Endothelial cell of umbilical vein (primary cell): ENCODE measurements around the gene MT3. TPM values are rescaled to one million over a fixed set of nuclear protein-coding genes. Genes with fewer than 3 reads are reported as not detected.
A peak's percentile ranks its signal among the peaks of the same experiment; 100 is the strongest.

Experiments
- BruUV-seq: library from RNA; stranded (reverse); fragments of 400-500 nt; replicated peaks from 2 replicates; lab custom pipeline; 2021; lab: Mats Ljungman, UMichigan
- CTCF ChIA-PET: fragments of 300-600, 350-600 bp; sonication (Branson Sonifier 250); formaldehyde crosslinking; loops from one replicate; lab custom pipeline; 2021; ENCODE audit warnings: antibody characterized with exemption, inconsistent platforms; lab: Charles Lee
- POLR2A ChIA-PET: fragments of 300-600, 350-600 bp; sonication (Branson Sonifier 250); formaldehyde crosslinking; loops from one replicate; lab custom pipeline; 2021; ENCODE audit warnings: antibody characterized with exemption, inconsistent platforms; lab: Charles Lee
- DNase-seq: peaks from one replicate; pipeline ENCODE4 v3.0.0-alpha.2; 2011; ENCODE audit warnings: low read depth, low spot score
- FAIRE-seq: peaks from 2 replicates; lab custom pipeline; 2011; peaks lifted over from hg19 to GRCh38; lab: Jason Lieb, UNC
- H2AFZ ChIP-seq: 2 replicates; pipeline ENCODE4 v1.6.0; 2012; ENCODE audit warnings: low read depth, low read length, control low read depth, inconsistent platforms
- H3K27ac ChIP-seq: 2 replicates; pipeline ENCODE4 v1.5.1; 2011; ENCODE audit warnings: low read depth, mild to moderate bottlenecking, control low read depth, low read length, moderate library complexity; ENCODE audit not compliant: insufficient read depth
- H3K27me3 ChIP-seq, 2 experiments: 2 replicates each; pipeline versions ENCODE4 v1.6.0 to v1.6.1; 2011; ENCODE audit warnings: low read length in 2 of 2, mixed read lengths in 1 of 2; ENCODE audit not compliant: control insufficient read depth in 2 of 2, insufficient read depth in 2 of 2
- H3K36me3 ChIP-seq, 2 experiments: 2 replicates in 1 of 2; 3 replicates in 1 of 2; pipeline ENCODE4 v1.5.1; 2011; ENCODE audit warnings: low read length in 2 of 2, mild to moderate bottlenecking in 1 of 2, moderate library complexity in 1 of 2; ENCODE audit not compliant: control insufficient read depth in 2 of 2, insufficient read depth in 2 of 2; ENCODE audit errors: extremely low read depth in 1 of 2
- H3K4me1 ChIP-seq: 3 replicates; pipeline ENCODE4 v1.5.1; 2011; ENCODE audit warnings: mild to moderate bottlenecking, low read length; ENCODE audit not compliant: control insufficient read depth, insufficient read depth; ENCODE audit errors: extremely low read depth
- H3K4me2 ChIP-seq: 2 replicates; pipeline ENCODE4 v1.6.1; 2011; ENCODE audit warnings: low read length, control low read depth, mixed read lengths; ENCODE audit not compliant: insufficient read depth
- H3K4me3 ChIP-seq, 3 experiments: fragments of 200-600 bp in 1 of 3; sonication (generic), shearing (Covaris generic) in 1 of 3; replicated peaks in 1 of 3; 2 replicates each; pipeline ENCODE4 v1.5.1; 2011 to 2016; ENCODE audit warnings: control low read depth in 3 of 3, low read length in 3 of 3, mild to moderate bottlenecking in 2 of 3, inconsistent platforms in 1 of 3, low read depth in 1 of 3, moderate library complexity in 1 of 3; ENCODE audit not compliant: insufficient read depth in 1 of 3
- H3K79me2 ChIP-seq: 2 replicates; pipeline ENCODE4 v1.6.0; 2012; ENCODE audit warnings: low read length, inconsistent platforms; ENCODE audit not compliant: control insufficient read depth, insufficient read depth
- H3K9ac ChIP-seq: replicated peaks from 2 replicates; pipeline ENCODE3; 2011; ENCODE audit warnings: low read length, control low read depth; ENCODE audit not compliant: insufficient read depth; ENCODE audit errors: extremely low read depth
- H3K9me1 ChIP-seq: replicated peaks from 3 replicates; pipeline ENCODE4 v1.6.0; 2011; ENCODE audit warnings: mild to moderate bottlenecking, low read length; ENCODE audit not compliant: control insufficient read depth, insufficient read depth; ENCODE audit errors: extremely low read depth
- H3K9me3 ChIP-seq: replicated peaks from 2 replicates; pipeline ENCODE4 v1.5.1; 2012; ENCODE audit warnings: low read length, inconsistent platforms; ENCODE audit not compliant: control insufficient read depth, insufficient read depth
- H4K20me1 ChIP-seq: replicated peaks from 2 replicates; pipeline ENCODE3; 2011; ENCODE audit warnings: mild to moderate bottlenecking, low read length; ENCODE audit not compliant: control insufficient read depth, insufficient read depth; ENCODE audit errors: extremely low read depth
- EZH2 ChIP-seq: IDR thresholded peaks from 2 replicates; pipeline ENCODE4 v1.6.1; 2012; ENCODE audit warnings: borderline replicate concordance, low read depth, mild to moderate bottlenecking, moderate library complexity, low read length, inconsistent platforms; ENCODE audit not compliant: severe bottlenecking
- GATA2 ChIP-seq: IDR thresholded peaks from 2 replicates; pipeline ENCODE4 v1.7.0; 2011; ENCODE audit warnings: low read depth, mild to moderate bottlenecking, moderate library complexity, mixed read lengths, low read length; ENCODE audit not compliant: insufficient read length, insufficient read depth
- JUN ChIP-seq: IDR thresholded peaks from 2 replicates; pipeline ENCODE4 v1.6.1; 2011; ENCODE audit warnings: borderline replicate concordance, low read depth; ENCODE audit not compliant: insufficient read length, insufficient read depth
- MAX ChIP-seq: IDR thresholded peaks from 2 replicates; pipeline ENCODE4 v1.6.1; 2011; ENCODE audit not compliant: insufficient read depth, insufficient read length
- MYC ChIP-seq: IDR thresholded peaks from one replicate; pipeline ENCODE4 v1.6.1; 2011; ENCODE audit warnings: mild to moderate bottlenecking, low read depth, low read length
- POLR2A ChIP-seq: IDR thresholded peaks from 2 replicates; pipeline ENCODE4 v1.6.1; 2012; ENCODE audit warnings: low read depth, mild to moderate bottlenecking, control low read depth, low read length
- POLR2AphosphoS5 ChIP-seq: IDR thresholded peaks from 2 replicates; pipeline ENCODE4 v1.6.1; 2012; ENCODE audit warnings: low read depth, mild to moderate bottlenecking, control low read depth, low read length, moderate library complexity; ENCODE audit not compliant: insufficient read depth
- dilution Hi-C: fragments of 300-500 bp; cut with MboI; formaldehyde crosslinking; loops from one replicate; pipeline ENCODE4 v1.15.0; 2019; ENCODE audit warnings: low sequenced_read_pairs; ENCODE audit not compliant: extremely low pct_ligation_motif_present
- intact Hi-C: fragments of 100-400 bp; cut with micrococcal nuclease; formaldehyde crosslinking; loops from one replicate; pipeline ENCODE4 v1.10.0; 2022
- polyA plus RNA-seq, 4 experiments: library from polyadenylated mRNA; depleted of rRNA in 3 of 4; stranded (reverse) in 3 of 4; unstranded in 1 of 4; fragments of >200 nt; gene quantifications; 2 replicates each; pipeline versions ENCODE4 v1.2.1 to v1.2.3, GENCODE V29; 2011 to 2012; ENCODE audit warnings: missing spikeins in 1 of 4
- total RNA-seq: library from RNA; stranded (reverse); gene quantifications from 2 replicates; pipeline ENCODE4 v1.2.3, GENCODE V29; 2021
- TF ChIP-seq, protein P1 (sequence below), 2 donors: IDR thresholded peaks; 1 replicate in 1 of 2; 2 replicates in 1 of 2; pipeline ENCODE4 v1.5.1; 2011; ENCODE audit warnings: low read length in 2 of 2, mild to moderate bottlenecking in 2 of 2, moderate library complexity in 2 of 2, control low read depth in 1 of 2, inconsistent platforms in 1 of 2, low read depth in 1 of 2; ENCODE audit not compliant: insufficient read depth in 1 of 2; ENCODE audit errors: extremely low read depth in 1 of 2

The MT3 gene
- total and polyA plus RNA-seq, 2 donors (not counting 3 experiments of a cell fraction or from before 2014, with no cell fraction given) = not detected

DNA sequence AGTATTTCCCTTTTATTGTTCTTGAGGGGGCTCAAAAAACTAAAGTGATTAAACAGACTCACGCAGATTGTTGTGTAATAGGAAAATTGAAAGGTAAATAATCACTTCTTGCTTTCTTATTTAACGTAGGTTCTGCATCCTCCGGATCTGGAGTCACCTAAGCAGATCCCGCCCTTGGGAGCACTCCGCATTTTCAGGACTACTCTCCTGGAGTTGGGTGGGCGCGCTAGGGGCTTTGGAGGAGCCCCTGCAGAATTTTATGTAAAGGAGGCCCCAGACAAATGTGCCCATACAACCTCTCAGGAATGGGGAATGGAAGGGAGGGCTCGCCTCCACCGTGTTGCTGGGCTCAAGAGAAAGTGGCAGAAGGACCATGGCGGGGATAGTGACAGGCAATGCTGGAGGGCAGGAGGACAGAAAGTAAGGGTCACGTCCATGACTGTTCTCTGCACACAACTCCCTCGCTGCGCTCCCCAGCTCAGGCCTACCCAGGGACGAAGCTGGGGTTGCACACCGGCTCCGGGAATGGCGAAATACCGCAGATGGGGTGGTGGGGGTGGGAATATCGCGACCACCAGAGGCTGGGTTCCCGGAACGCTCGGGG lies 27.4 kb downstream of the MT3 start:
- no peaks in the 10 kb centered on the region for H3K36me3 ChIP-seq
- ChIA-PET CTCF (interaction anchor here (1.0 to 2.3 kb wide), 5 partner anchors 10 to 85 kb away, joined by 4 to 10 read pairs (median 6); no protein-coding TSS in a partner anchor), POLR2A (interaction anchor here (1.5 to 1.8 kb wide), 3 partner anchors 8 to 10 kb away, joined by 6 to 11 read pairs (median 8); partner anchors contain the start of genes MT1E and MT2A)
- peak overlapping the region; percentile 93 for H3K4me2 ChIP-seq
- H3K4me1 ChIP-seq = peaks cover 58% of the 10 kb centered on the region
- no TSS peak for BruUV-seq
- peak overlapping the region; percentile 97 for H2AFZ ChIP-seq
- no peaks in the 10 kb centered on the region for H4K20me1 ChIP-seq
- no peak overlapping the region for H3K9ac ChIP-seq
- H3K9me1 ChIP-seq = no peaks in the 10 kb centered on the region
- H3K27ac ChIP-seq = peak overlapping the region; percentile 19
- H3K79me2 ChIP-seq = peaks cover 14% of the 10 kb centered on the region
- no peaks in the 10 kb centered on the region for H3K27me3 ChIP-seq
- intact Hi-C loops (no loop called here), dilution Hi-C loops (no loop called here)
- peak overlapping the region in 2 of 3 experiments; percentile 31 to 41 for H3K4me3 ChIP-seq
- FAIRE-seq (no peak), DNase-seq (no peak)
- H3K9me3 ChIP-seq = no peaks in the 10 kb centered on the region
- TF ChIP-seq, protein P1, sequence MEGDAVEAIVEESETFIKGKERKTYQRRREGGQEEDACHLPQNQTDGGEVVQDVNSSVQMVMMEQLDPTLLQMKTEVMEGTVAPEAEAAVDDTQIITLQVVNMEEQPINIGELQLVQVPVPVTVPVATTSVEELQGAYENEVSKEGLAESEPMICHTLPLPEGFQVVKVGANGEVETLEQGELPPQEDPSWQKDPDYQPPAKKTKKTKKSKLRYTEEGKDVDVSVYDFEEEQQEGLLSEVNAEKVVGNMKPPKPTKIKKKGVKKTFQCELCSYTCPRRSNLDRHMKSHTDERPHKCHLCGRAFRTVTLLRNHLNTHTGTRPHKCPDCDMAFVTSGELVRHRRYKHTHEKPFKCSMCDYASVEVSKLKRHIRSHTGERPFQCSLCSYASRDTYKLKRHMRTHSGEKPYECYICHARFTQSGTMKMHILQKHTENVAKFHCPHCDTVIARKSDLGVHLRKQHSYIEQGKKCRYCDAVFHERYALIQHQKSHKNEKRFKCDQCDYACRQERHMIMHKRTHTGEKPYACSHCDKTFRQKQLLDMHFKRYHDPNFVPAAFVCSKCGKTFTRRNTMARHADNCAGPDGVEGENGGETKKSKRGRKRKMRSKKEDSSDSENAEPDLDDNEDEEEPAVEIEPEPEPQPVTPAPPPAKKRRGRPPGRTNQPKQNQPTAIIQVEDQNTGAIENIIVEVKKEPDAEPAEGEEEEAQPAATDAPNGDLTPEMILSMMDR (IDR thresholded peaks at IDR 0.05; ENCODE audit: extremely low read depth in 1 of 2, insufficient read depth in 1 of 2, low read depth in 1 of 2, low read length in 2 of 2) = no peak
- no peak for TF ChIP-seq EZH2
- no peak for TF ChIP-seq MAX
- TF ChIP-seq POLR2A = no peak
- TF ChIP-seq POLR2AphosphoS5 = no peak
- no peak for TF ChIP-seq MYC
- TF ChIP-seq GATA2 = no peak
- TF ChIP-seq JUN = no peak
